Measurements from ENCODE around the gene SUGCT.

SUGCT gene

DNA sequence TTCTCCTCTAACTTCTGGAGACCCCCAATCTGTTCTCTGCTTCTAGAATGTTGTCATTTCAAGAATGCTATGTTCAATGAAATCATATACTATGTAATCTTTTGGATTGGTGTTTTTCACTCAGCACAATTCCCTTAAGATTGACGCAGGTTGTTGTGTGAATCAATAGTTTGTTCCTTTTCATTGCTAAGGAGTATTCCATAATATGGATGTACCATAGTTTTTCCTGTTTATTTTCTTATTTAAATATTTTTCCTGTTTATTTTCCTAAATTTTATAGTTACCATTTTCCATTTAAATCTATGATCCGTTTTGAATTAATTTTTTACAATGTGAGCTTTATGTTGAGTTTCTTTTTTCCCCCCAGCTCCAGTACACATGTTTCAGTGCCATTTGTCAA lies 604.5 kb downstream of the SUGCT start:
- H3K9me3 ChIP-seq (ENCODE audit: control insufficient read depth, insufficient read depth, low read length): no peaks in the 10 kb centered on the region; the same call in 1 of the 2 replicates
- H3K36me3 ChIP-seq (ENCODE audit: insufficient read depth, low read length): no peaks in the 10 kb centered on the region
- H3K4me1 ChIP-seq (ENCODE audit: insufficient read depth, low read length): no peaks in the 10 kb centered on the region
- no peak overlapping the region for H3K9ac ChIP-seq (ENCODE audit: low read depth, low read length)

DNA sequence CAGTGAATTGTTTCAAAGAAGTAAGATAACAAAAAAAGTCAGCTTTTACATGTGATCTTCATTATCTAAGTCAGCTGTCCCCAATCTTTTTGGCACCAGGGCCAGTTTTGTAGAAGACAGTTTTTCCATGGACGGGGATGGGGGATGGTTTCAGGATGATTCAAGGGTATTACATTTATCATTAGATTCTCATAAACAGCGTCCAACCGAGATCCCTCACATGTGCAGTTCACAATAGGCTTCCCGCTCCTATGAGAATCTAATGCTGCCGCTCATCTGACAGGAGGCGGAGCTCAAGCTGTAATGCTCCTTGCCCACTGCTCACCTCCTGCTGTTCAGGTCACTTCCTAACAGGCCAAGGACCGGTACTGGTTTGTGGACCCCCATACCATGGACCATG lies 607.5 kb downstream of the SUGCT start:
- no peaks in the 10 kb centered on the region for H3K4me1 ChIP-seq (ENCODE audit: insufficient read depth, low read length)
- no peaks in the 10 kb centered on the region; the same call in 1 of the 2 replicates for H3K9me3 ChIP-seq (ENCODE audit: control insufficient read depth, insufficient read depth, low read length)
- H3K9ac ChIP-seq (ENCODE audit: low read depth, low read length): no peak overlapping the region
- H3K36me3 ChIP-seq (ENCODE audit: insufficient read depth, low read length): no peaks in the 10 kb centered on the region

DNA sequence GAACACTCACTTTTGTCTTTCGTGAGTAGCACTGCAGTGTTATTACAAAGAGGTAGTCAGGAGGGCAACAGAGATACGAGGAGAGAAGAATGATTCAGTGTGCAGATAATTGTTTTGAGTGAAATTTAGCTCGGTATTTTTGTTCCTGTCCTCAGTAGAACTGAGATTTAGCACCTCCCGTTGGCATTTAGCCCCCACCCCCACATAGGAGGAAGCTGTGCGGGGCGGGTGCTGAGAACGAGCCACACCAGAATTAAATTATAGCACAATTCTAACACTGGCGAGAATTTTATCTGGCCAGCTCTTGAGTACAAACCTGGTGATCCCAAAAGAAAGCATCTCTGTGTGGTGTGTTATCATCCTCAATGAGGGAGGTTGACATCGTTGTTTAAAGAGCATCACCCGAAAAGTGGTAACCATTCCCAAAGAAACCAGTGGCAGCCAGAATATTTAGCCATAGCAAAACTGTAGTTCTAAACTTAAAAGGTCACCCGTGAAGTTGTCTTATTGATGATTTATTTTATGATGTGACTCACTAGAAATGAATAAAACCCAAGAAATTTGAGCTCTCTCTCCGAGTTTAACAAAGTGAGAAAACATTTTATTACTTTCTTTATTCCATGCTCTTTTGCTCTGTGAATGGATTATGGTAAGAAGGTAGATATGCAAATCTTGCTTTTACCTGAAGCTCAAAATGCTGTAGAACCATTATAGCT lies 612.2 kb downstream of the SUGCT start:
- Histone ChIP-seq H3K4me1 (ENCODE audit: insufficient read depth, low read length) (peaks cover 18% of the 10 kb centered on the region), H3K36me3 (ENCODE audit: insufficient read depth, low read length) (no peaks in the 10 kb centered on the region), H3K9ac (ENCODE audit: low read depth, low read length) (no peak overlapping the region), H3K9me3 (ENCODE audit: control insufficient read depth, insufficient read depth, low read length) (no peaks in the 10 kb centered on the region)

DNA sequence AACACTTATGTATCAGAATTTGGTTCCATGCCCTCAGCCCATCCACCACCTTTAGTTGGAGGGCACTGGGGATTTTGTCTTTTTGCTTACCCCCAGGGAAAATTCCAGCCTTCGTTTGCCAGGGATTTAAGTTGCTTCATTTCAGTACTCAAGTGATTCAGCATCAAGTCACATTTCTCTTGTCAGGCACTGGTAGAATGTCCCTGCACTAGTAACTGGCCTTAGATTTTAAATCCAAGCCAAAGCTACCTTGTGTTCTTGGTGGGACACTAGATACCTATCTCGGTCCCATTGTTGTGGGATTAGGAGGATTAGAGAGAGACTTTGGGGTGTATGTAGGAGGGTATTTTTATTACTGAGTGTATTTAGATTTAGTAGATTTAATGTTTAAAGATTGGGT lies 613.1 kb downstream of the SUGCT start:
- Histone ChIP-seq H3K36me3 (ENCODE audit: insufficient read depth, low read length) (no peaks in the 10 kb centered on the region), H3K4me1 (ENCODE audit: insufficient read depth, low read length) (peaks cover 18% of the 10 kb centered on the region), H3K9me3 (ENCODE audit: control insufficient read depth, insufficient read depth, low read length) (no peaks in the 10 kb centered on the region), H3K9ac (ENCODE audit: low read depth, low read length) (no peak overlapping the region)

DNA sequence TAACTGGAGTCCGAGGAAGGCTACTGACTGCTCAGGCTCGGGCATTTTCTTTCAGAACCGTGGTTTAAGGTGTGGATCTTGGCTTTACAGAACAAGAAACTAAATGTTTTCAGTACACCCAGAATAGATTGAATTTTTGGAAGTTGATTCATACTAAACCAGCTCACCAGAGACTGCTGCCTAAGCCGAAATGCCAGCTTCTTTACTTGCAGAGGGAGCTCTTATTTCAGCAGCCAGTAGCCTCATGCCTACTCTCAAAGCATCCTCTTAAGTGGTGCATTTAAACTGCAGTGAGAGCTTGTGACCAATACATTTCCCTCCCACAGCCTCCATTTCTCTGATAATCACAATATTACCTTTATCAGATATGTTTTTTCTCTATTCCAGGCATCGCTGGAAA lies 615.1 kb downstream of the SUGCT start:
- H3K9me3 ChIP-seq (ENCODE audit: control insufficient read depth, insufficient read depth, low read length): no peaks in the 10 kb centered on the region
- peaks cover 27% of the 10 kb centered on the region for H3K4me1 ChIP-seq (ENCODE audit: insufficient read depth, low read length)
- H3K9ac ChIP-seq (ENCODE audit: low read depth, low read length): no peak overlapping the region
- H3K36me3 ChIP-seq (ENCODE audit: insufficient read depth, low read length): no peaks in the 10 kb centered on the region

DNA sequence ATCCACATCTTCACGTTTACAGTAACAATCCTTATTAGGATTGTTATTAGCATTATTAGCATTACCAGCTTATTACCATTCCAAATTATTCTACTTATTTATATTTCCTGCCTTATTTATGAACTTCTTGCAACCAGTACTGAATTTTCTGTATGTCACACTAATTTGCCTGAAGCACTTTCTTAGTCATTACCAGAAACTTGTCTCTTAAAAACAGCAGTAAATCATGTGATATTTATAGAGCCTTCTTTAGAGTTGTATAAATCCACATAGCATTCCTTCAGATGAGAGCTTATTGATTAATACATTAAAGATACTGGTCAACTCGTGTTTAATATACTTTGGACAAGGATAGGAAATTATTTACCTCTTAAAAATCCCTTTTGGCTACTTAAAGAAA lies 618.6 kb downstream of the SUGCT start:
- H3K4me1 ChIP-seq (ENCODE audit: insufficient read depth, low read length): peaks cover 33% of the 10 kb centered on the region
- no peak overlapping the region for H3K9ac ChIP-seq (ENCODE audit: low read depth, low read length)
- no peaks in the 10 kb centered on the region for H3K36me3 ChIP-seq (ENCODE audit: insufficient read depth, low read length)
- no peaks in the 10 kb centered on the region for H3K9me3 ChIP-seq (ENCODE audit: control insufficient read depth, insufficient read depth, low read length)

DNA sequence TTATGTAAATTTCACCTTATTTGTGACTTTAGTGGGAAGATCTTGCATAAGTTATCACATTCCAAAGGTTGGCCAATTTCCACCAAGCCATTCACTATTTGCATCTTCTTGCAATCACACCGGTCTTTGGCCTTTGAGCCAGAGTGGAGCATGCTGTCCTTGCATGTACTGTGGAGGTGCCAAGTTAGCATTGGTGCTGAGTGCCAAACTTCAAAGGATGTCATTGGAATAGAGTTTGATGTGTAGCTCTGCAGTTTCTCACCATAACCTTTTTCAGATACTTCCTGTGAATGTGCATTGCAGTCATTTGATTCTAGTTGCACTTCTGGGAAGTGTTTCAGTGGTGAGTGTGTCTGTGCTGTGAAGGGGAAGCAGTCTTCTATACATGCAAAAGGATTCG lies 620.6 kb downstream of the SUGCT start:
- Histone ChIP-seq H3K36me3 (ENCODE audit: insufficient read depth, low read length) (no peaks in the 10 kb centered on the region), H3K9me3 (ENCODE audit: control insufficient read depth, insufficient read depth, low read length) (no peaks in the 10 kb centered on the region), H3K9ac (ENCODE audit: low read depth, low read length) (no peak overlapping the region)

DNA sequence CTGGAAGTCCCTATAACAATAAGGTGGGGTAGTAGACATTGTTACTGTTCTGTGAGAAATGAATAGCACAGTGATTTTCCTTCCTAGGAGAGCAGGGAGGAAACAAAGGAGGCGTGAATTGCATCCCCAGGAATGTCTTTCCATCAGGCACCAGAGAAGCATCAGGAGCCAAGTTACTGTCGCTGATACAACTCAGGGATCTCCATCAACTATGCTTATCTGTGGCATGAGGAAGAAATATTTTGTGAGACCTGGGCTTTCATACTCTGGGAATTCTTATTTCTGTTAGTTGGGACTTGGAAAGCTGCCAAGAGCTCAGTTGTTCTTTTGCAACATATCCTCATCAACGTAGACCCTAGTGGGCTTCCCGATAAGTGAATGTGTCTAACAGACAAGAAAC lies 622.3 kb downstream of the SUGCT start:
- no peaks in the 10 kb centered on the region for H3K36me3 ChIP-seq (ENCODE audit: insufficient read depth, low read length)
- H3K4me1 ChIP-seq (ENCODE audit: insufficient read depth, low read length): peaks cover 18% of the 10 kb centered on the region

More for the DNA sequence above, 620.6 kb downstream of the SUGCT start:
- peaks cover 18% of the 10 kb centered on the region for H3K4me1 ChIP-seq (ENCODE audit: insufficient read depth, low read length)

DNA sequence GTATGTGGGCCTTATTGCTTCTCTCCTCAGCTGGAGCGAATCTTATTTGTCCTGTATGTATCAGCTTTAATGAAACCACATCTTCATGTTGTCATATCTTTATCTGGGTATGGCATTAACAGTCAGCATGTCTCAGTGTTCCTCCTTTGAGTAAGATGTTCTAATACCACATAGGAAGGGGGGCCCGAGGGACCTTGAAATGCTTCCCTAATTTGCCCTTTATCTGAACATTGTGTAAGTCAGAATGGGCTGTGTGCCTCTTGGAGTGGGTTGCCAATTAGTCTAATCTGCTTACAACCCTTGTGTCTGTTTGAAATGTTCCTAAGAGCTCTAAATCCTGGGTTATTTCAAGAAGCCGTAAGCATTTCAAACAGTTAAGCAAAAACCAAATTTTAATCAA lies 623.8 kb downstream of the SUGCT start:
- Histone ChIP-seq H3K9me3 (ENCODE audit: control insufficient read depth, insufficient read depth, low read length) (no peaks in the 10 kb centered on the region), H3K9ac (ENCODE audit: low read depth, low read length) (no peak overlapping the region), H3K4me1 (ENCODE audit: insufficient read depth, low read length) (peaks cover 22% of the 10 kb centered on the region), H3K36me3 (ENCODE audit: insufficient read depth, low read length) (no peaks in the 10 kb centered on the region)

More for the DNA sequence above, 622.3 kb downstream of the SUGCT start:
- H3K9ac ChIP-seq (ENCODE audit: low read depth, low read length): no peak overlapping the region
- no peaks in the 10 kb centered on the region for H3K9me3 ChIP-seq (ENCODE audit: control insufficient read depth, insufficient read depth, low read length)

DNA sequence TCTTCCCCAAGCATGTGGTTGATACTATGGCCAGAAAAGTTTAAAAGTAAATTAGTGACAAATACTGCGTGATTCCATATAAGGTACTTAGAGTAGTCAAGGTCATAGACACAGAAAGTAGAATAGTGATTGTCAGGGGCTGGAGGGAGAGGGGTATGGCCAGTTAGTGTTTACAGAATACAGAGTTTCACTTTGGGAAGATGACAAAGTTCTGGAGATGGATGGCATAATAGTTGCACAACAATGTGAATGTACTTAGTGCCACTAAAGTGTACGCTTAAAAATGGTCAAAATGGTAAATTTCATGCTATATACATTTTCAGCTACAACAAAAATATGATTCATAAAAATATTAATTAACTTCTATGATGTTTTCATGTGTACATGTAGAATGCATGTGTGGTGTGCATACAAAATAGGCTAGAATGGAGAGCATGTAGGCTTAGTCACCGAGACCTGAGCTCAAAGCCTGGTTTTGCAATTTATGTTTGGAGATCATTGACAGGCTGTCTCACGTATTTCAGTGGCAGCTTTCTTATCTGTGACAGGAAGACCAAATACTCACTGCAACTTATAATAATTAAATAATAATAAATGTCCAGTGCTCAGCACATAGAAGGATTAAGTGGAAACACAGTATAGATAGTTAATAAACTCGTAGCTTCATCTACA lies 625.6 kb downstream of the SUGCT start:
- no peaks in the 10 kb centered on the region for H3K9me3 ChIP-seq (ENCODE audit: control insufficient read depth, insufficient read depth, low read length)
- peaks cover 17% of the 10 kb centered on the region for H3K4me1 ChIP-seq (ENCODE audit: insufficient read depth, low read length)
- no peaks in the 10 kb centered on the region for H3K36me3 ChIP-seq (ENCODE audit: insufficient read depth, low read length)
- no peak overlapping the region for H3K9ac ChIP-seq (ENCODE audit: low read depth, low read length)

DNA sequence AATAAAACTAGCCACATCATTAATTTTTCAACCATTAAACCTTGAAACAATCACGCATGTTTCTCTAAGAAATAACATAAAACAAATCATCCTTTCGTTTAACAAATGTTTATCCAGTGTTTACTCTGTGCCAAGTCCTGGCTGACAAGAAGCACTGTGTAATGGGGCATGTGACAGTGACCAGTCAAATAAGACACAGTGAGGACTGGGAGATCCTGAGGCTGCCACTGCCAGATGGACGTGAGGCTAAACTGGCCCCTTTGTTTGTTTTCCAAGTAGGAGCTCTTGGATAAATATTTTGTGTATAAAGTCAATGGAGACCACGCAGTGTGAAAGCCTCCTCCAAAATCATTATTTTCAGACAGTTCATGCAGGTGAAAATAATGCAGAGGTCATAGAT lies 626.2 kb downstream of the SUGCT start:
- Histone ChIP-seq H3K9me3 (ENCODE audit: control insufficient read depth, insufficient read depth, low read length) (no peaks in the 10 kb centered on the region), H3K36me3 (ENCODE audit: insufficient read depth, low read length) (no peaks in the 10 kb centered on the region), H3K9ac (ENCODE audit: low read depth, low read length) (no peak overlapping the region), H3K4me1 (ENCODE audit: insufficient read depth, low read length) (peaks cover 20% of the 10 kb centered on the region)

DNA sequence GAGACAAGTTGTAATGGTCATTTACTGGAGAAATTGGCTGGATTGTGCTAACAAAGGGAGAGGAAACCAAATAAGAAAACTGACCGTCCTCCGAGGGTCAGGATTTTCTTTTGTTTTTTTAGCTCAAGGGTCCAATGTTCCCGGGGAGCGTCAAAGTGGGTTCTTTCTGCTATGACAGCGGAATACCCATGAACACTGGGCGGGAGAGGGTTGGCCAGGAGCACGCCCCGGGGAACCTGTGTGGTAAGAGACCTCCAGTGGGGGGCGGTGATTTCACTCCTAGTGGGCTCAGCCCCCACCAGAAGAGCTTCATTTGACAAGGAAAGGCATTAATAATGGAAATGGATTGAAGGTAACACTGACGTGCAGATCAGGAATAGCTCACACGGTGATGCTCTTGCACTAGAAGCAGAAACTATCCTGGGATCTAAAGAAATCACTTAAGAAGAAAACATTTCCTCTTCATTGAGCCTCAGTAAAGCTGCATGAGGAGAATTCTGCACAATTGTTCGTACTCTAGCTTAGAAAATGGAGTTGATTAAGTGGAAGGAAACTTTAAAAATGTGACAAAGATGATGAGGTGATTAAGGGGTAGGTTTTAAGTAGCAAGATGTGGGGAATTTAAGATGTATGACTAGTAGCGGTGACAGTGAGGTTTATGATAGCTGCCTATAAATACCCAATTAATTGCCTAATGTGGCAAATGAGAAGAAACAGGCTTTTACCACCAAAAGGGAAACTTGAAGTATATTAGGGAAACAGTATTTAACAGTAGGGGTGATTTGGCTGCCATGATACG lies 627.2 kb downstream of the SUGCT start:
- Histone ChIP-seq H3K9ac (ENCODE audit: low read depth, low read length) (no peak overlapping the region), H3K4me1 (ENCODE audit: insufficient read depth, low read length) (peaks cover 20% of the 10 kb centered on the region), H3K9me3 (ENCODE audit: control insufficient read depth, insufficient read depth, low read length) (no peaks in the 10 kb centered on the region), H3K36me3 (ENCODE audit: insufficient read depth, low read length) (no peaks in the 10 kb centered on the region)

DNA sequence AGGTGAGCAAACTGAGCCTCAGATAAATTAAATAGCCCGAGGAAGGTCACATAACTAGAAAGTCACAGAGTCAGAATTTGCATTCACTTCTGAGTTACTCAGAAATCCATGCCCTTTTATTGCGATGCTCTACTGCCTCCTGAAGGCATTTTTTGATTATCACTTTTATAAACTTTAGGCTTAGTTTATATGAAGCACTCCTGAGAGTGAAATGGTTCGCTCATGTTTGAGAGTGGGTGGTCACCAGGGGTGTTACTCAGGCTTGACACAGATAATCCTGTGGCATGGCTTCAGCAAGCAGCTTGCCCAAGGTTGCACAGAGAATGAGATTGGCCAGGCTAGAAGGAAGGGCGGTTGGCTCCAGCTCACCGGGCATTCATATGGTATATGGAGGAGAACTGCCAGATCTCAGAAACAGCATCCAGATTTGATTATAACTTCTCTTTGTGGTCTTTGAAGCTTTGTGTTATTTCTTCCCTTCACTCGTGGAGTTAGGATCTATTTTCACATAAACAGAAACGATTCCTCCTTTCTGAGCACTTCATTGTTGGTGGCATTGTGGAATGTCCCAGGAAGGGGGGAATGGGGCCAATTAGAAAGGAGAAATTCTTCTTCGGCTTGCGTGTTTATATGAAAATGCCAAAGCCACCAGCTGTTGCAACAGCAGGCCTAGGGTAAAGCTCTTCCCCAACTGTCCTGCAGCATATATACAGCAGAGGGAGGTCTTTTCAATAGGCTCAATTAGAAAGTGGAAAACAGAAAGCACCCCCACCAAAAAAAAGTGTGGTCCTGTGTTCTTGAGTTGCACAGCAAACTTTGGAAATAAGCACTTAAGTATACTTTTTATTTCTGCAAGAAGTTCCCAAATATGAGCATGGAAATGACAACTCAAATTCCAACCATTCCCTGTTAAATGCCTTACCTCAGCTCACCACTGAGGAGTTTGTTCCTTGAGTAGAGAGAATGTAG lies 628.8 kb downstream of the SUGCT start:
- H3K9ac ChIP-seq (ENCODE audit: low read depth, low read length): no peak overlapping the region; the same call in 1 of the 2 replicates
- H3K36me3 ChIP-seq (ENCODE audit: insufficient read depth, low read length): no peaks in the 10 kb centered on the region

DNA sequence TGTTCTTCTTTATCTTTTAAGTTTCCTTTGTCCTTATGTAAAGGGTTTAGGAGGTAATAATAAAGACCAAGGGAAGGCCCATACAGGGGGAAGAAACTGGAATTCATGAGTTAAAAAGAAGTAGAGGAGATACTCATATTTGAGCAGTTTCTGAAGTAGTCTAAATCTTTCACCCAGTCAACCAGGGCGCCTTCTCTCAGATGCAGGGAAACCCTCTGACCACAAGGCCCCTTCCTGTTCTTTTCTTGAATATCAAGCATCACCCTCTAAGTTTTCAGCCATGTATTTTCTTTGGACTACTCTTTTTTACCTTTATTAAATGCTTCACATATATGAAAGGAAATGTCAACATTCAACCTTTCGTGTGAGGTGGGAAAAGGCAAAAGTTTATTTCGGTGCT lies 630.8 kb downstream of the SUGCT start:
- Histone ChIP-seq H3K9me3 (ENCODE audit: control insufficient read depth, insufficient read depth, low read length) (no peaks in the 10 kb centered on the region), H3K9ac (ENCODE audit: low read depth, low read length) (no peak overlapping the region), H3K4me1 (ENCODE audit: insufficient read depth, low read length) (peaks cover 16% of the 10 kb centered on the region), H3K36me3 (ENCODE audit: insufficient read depth, low read length) (no peaks in the 10 kb centered on the region)

More for the DNA sequence above, 628.8 kb downstream of the SUGCT start:
- Histone ChIP-seq H3K4me1 (ENCODE audit: insufficient read depth, low read length) (peaks cover 16% of the 10 kb centered on the region), H3K9me3 (ENCODE audit: control insufficient read depth, insufficient read depth, low read length) (no peaks in the 10 kb centered on the region)
